GM19467 (cell line): Measurements from ENCODE around the gene PLD1.

ENCODE experiments used
- ATAC-seq: cut with Tn5 transposase; IDR thresholded peaks from one replicate; pipeline ENCODE4 v1.9.1; 2021; ENCODE audit warnings: mild to moderate bottlenecking, moderate library complexity; ENCODE audit not compliant: unreplicated experiment

PLD1 gene

DNA sequence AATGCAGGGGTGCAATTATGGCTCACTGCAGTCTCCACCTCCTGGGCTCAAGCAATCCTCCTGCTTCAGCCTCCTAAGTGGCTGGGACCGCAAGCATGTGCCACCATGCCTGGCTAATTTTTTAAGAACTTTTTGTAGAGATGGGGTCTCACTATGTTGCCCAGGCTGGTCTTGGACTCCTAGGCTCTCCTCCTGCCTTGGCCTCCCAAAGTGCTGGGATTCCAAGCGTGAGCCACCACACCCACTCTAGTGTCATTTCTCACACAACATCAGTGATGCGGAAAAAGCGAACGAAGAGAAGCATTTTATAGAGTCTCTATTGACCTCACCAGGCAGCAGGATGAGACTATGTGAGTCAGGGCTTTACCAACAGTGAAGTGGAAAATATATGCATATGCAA lies 137.7 kb downstream of the PLD1 start:
- no peak for ATAC-seq

DNA sequence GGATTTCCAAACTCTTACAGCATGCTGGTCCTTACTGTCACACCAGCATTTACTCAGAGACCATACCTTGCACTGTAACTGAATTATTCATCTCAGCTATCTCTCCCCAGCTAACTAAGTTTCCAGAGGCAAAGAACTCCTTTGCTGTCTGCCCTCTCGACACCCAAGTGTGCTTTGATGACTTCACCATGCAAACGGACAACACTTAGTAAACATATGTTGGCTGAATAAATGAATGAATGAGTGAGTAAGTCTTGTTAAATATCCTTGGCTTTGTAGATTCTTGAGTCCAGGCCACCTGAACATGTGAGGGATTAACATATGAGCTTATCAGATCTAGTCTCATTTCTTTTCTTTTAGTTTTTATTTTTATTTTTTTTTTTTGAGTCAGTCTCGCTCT lies 138.2 kb downstream of the PLD1 start:
- no peak for ATAC-seq

GRCh38 chr3:171671709-171672108 lies 138.6 kb downstream of the PLD1 start:
- ATAC-seq, result no peak

DNA sequence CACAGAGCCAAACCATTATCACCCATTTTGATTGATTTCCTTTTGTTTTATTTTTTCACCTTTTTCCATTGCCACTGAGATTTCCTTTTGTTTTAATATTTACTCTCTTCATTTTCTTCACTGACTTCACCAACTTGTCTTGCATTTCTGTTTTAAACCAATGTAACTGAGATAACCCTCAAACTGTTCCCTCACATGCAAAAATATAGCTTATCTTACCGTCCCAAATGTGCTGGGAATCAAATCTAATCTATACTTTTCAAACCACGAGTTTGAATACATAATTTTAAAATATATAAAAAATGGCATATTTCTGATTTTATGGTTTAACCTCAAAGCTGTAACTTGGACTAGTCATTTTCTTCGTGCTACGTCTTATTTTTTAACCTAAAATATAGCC lies 143.8 kb downstream of the PLD1 start:
- ATAC-seq, result no peak

DNA sequence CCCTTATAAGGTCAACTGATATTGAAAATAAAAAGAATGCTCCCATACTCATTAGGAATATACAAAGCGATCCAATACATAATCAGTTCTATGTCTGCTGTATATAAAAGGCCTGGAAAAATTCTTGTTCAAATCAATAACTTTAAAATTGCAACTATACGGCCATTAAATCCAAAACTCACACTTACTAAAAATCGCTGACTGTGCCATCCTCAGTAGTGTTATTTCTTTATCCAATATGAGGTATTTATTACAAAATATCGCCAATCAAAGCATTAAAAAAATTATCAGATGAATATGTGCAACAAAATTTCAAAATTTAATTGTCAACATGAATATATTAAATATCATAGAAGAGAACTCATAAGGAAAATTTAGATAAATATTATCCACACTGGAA lies 146.5 kb downstream of the PLD1 start:
- ATAC-seq, result no peak

DNA sequence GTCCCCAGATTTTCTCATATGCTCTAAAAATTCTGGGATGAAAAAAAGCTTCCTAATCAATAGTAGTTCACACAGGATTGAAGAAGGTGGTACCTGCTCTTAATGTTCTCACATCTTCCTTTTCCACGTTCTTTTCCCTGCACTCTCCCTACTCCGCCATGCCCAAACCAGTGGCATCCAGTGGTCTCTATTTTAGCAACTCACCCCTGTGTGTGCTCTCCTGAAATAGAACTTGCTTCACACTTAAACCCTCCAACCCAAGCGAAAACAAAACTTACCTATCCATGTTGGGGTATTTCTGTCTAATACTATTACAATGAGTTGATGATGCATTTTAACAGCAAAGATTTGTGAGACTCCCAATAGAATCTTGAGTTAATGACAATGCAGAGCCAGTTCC lies 148.8 kb downstream of the PLD1 start:
- ATAC-seq, result no peak

GRCh38 chr3:171660188-171660587 lies 150.1 kb downstream of the PLD1 start:
- no peak for ATAC-seq

DNA sequence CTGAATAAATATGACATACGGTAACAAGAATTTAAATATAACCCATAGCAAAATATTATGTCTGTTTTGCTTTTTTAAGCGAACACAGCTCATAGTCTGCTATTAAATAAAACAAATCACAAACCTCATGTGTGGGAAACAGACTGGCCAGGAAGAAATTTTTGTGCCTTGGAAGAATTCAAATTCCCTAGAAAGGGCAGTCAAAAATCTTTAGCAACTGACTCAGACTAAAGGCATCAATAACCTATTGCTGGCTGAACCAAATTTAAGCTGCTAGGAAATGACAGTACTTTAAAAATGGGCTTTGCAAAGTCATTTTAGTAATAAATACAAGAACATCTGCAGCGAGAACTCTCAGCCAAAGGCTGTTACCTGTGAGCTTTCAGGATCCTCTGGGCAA lies 151.4 kb downstream of the PLD1 start:
- no peak for ATAC-seq

GRCh38 chr3:171654809-171655208 lies 155.5 kb downstream of the PLD1 start:
- no peak for ATAC-seq

- ATAC-seq, result no peak
Observed at GRCh38 chr3:171654326-171654725, 156.0 kb downstream of the PLD1 start.

DNA sequence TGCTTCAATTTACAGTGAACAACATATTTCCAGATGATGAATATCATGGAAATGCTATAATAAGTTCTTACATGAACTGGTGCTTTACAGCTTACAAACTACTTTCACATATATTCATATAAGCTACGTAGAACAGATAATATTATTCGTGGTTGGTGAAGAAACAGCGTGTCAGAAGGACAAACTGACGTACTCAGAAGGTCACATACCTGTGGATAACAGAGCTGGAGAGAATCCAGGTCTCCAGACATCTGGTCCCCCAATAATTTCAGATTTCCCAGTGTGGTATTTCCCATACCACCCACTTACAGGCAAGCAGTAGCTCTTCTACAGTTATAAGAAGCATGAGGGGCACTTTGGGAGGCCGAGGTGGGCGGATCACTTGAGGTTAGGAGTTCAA lies 156.6 kb downstream of the PLD1 start:
- no peak for ATAC-seq

DNA sequence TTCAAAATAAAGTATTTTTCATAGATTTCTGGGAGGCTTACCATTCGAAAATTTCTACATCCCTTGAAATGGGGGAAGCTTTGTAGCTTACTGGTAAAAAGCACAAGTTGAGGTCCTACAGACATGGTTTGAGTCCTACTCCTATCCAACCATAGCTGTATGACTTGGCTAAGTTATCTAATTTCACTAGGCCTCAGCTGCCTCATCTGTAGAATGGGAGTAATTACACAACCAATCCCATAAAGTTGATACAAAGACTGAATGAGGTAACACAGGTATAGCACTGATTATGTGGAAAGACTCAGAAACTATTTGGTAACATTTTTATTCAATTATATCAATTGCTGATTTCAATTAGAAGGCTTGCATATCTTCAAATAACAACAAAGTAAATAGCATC lies 157.4 kb downstream of the PLD1 start:
- no peak for ATAC-seq

- no peak for ATAC-seq
Observed at GRCh38 chr3:171649911-171650592, 160.2 kb downstream of the PLD1 start.

DNA sequence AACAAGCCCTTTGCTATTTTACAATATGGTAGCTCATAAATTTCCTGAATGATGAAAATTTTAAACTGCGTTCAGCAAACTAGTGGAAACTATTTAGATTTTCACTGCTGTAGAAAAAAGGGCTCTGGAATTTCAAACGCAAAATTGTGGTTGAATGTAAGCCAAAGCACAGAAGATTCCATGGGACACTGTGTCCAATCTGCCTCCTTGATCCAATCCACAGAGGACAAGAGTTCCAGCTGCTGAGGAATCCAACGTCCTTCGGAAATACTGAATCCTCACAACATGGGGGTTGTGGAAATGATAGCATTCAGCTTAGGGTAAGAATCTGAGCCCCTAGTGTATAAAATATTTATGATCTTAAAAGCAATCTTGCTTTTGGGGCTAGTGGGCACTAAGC lies 161.0 kb downstream of the PLD1 start:
- ATAC-seq, result no peak

GRCh38 chr3:171648069-171648468 lies 162.2 kb downstream of the PLD1 start:
- no peak for ATAC-seq

GRCh38 chr3:171646357-171647133 lies 163.7 kb downstream of the PLD1 start:
- ATAC-seq, result no peak

DNA sequence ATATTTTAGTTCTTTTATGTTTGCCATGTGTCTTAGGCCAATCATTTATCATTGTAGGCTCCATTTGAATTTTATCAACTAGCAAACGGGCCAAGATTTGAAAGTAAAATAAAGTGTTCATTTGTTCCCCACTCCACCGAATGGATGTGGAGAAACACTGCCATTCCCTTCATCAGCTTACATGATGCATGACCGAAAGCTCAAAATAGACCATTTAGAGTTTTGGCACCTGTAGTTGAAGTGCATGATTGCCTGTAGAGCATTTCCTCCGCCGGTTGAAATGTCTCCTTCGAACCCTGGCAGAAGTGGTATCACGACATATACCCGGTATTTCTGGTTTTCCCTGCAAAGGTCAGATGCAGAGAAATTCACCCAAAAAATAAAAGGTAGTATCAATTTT lies 165.6 kb downstream of the PLD1 start:
- ATAC-seq, result no peak

DNA sequence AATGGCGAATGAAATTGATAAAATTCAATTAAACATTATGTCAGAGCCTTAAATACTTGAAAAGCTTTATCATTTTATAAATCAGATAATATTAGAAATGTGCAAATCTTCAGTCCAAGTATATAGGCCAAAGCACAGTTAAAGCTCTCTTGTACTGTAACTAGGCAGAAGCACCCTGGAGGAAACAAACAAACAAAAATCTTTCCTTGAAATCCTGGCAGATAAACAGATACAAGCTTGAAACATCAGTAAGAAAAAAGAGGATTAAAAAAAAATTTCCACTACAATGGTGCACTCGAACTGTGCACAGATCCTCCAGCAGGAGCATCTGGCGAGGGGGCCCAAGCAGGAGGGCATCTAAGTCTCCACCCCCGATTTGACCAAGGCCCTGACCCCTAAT lies 166.6 kb downstream of the PLD1 start:
- no peak for ATAC-seq

GRCh38 chr3:171643033-171643432 lies 167.2 kb downstream of the PLD1 start:
- no peak for ATAC-seq

- ATAC-seq, result no peak
Observed at GRCh38 chr3:171640520-171641412, 169.5 kb downstream of the PLD1 start.

DNA sequence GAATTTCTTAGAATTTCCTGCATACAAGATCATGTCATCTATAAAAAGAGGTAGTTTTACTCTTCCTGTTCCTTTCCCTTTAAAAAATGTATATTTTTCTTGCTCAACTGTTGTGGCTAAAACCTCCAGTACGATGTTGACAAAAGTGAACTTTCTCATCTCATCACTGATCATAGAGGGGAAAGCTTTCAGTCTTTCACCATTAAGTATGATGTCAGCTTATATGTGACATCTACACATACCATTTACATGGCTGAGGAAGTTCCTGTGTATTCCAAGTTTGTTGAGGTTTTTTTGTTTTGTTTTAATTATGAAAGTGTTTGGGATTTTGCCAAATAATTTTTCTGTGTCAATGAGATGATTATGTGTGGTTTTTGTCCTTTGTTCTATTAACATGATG lies 173.6 kb downstream of the PLD1 start:
- ATAC-seq, result no peak

DNA sequence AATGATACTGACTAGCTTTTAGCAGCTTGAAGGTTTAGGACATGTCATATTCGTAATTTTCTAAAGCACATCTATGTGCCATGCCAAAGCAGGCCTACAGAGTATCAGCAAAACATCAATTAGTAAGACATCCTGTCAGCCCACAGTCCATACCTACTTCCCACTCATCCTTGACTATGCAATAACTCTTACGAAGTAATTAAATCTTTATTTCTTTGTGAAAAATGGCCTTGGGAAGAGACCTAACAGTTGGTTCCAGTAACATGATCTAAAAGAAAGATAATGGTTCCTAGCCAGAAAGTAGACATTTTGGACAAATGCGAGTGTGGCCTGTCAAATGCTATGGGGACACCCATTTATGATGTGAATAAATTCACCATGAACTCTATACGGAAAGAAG lies 177.5 kb downstream of the PLD1 start:
- ATAC-seq, result no peak
